ENCODE measurements around the gene ELFN2. TPM values are rescaled to one million over a fixed set of nuclear protein-coding genes. Genes with fewer than 3 reads are reported as not detected.

The ELFN2 gene
- polyA plus RNA-seq, 3 donors, result 0.01 TPM; not detected in 2

DNA sequence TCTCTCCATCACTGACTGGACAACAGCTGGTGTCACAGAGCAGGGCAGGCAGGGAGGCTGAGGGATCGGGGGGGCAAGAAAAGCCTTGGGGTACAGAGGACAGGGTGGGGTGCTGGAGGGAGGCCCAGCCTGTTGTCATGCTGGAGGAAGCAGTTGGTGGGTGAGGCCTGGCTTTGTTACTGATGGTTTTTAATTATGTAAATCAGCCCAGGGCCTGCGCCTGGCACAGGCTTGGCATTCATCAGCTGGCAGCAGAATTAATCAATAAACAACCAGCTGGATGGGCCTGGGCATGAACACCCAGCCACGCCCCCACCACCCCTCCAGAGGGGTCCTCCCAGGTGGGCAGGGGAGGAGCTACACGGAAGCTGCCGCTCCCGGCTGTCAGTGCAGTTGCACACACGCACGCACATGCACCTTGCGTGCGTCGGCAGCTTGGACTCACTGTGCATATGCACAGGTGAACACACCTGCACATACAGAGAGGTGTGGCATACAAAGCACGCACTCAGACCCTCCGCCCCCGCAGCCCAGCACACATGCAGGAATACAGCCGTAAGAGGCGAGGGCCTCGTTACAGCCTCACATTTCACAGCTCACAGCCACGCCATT, 21.3 kb upstream of the ELFN2 start:
- DNase-seq, result no peak
- H3K9ac ChIP-seq (ENCODE audit: insufficient read depth, low read length, poor library complexity, severe bottlenecking), result no peak overlapping the region
- 95% methylated on average over 17 of the region's 18 CpGs for WGBS (ENCODE audit: insufficient coverage)
- no peak for TF ChIP-seq CTCF (IDR thresholded peaks at IDR 0.05)
- Mint-ChIP-seq H3K4me3 (no peak overlapping the region), H3K9me3 (peaks cover 0 to 1% (median 0%) of the 10 kb centered on the region in 7 donors), H3K27me3 (ENCODE audit: low read depth in 3 of 3) (peaks cover 9 to 11% (median 11%) of the 10 kb centered on the region in 3 donors), H3K4me1 (peaks cover 20% of the 10 kb centered on the region), H3K36me3 (no peaks in the 10 kb centered on the region), H3K27ac (no peak overlapping the region)
- no peak overlapping the region for H2AFZ ChIP-seq (ENCODE audit: insufficient read depth, low read depth, low read length, poor library complexity, severe bottlenecking)
- peaks cover 24 to 30% of the 10 kb centered on the region in 2 donors for H3K4me1 ChIP-seq (ENCODE audit: control insufficient read depth in 1 of 2, insufficient read depth in 2 of 2, low read length in 2 of 2)
- intact Hi-C loops (cut with micrococcal nuclease), result no loop called here
- no peak overlapping the region for H3K27ac ChIP-seq (ENCODE audit: low read depth in 1 of 2, low read length in 2 of 2)
- H3K4me2 ChIP-seq (replicated peaks; ENCODE audit: extremely low read depth, low read length, poor library complexity, severe bottlenecking), result no peak overlapping the region
- no peaks in the 10 kb centered on the region for H3K9me3 ChIP-seq (replicated peaks in 1 of 2; ENCODE audit: control insufficient read depth in 1 of 2, insufficient read depth in 1 of 2, low read length in 2 of 2)
- no peaks in the 10 kb centered on the region for H3K36me3 ChIP-seq (replicated peaks in 1 of 2; ENCODE audit: control insufficient read depth in 1 of 2, insufficient read depth in 2 of 2, low read length in 2 of 2)
- H4K20me1 ChIP-seq (ENCODE audit: insufficient read depth, low read length), result no peaks in the 10 kb centered on the region
- no peaks in the 10 kb centered on the region for H3K27me3 ChIP-seq (ENCODE audit: control insufficient read depth in 2 of 2, insufficient read depth in 2 of 2, low read length in 2 of 2)
- H3K4me3 ChIP-seq (replicated peaks in 1 of 3; ENCODE audit: low read depth in 2 of 3, low read length in 3 of 3), result no peak overlapping the region
- H3K79me2 ChIP-seq (ENCODE audit: insufficient read depth, low read length), result no peaks in the 10 kb centered on the region

DNA sequence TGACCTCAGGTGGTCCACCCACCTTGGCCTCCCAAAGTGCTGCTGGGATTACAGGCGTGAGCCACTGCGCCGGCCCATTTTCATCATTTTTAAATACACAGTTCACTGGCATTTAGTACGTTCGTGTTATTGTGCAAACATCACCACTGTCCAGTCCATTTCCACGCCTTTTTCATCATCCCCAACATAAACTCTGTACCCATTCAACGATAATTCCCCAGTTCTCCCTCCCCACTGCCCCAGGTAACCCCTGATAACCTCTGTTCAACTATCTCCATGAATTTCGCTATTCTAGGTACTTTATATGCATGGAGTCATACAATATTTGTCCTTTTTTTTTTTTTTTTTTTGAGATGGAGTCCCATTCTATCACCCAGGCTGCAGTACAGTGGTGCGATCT, 18.2 kb upstream of the ELFN2 start:
- peaks cover 0 to 5% of the 10 kb centered on the region in 2 donors for H3K27me3 ChIP-seq (ENCODE audit: control insufficient read depth in 2 of 2, insufficient read depth in 2 of 2, low read length in 2 of 2)
- 81% methylated on average over 6 of the region's 9 CpGs for WGBS (ENCODE audit: insufficient coverage)

More for the DNA sequence above, 18.2 kb upstream of the ELFN2 start:
- no peaks in the 10 kb centered on the region for H4K20me1 ChIP-seq (ENCODE audit: insufficient read depth, low read length)
- no peak overlapping the region for H3K27ac ChIP-seq (ENCODE audit: low read depth in 1 of 2, low read length in 2 of 2)
- no peak for DNase-seq
- peaks cover 32 to 45% of the 10 kb centered on the region in 2 donors for H3K4me1 ChIP-seq (ENCODE audit: control insufficient read depth in 1 of 2, insufficient read depth in 2 of 2, low read length in 2 of 2)
- H3K27ac Mint-ChIP-seq, result no peak overlapping the region
- peaks cover 0 to 2% of the 10 kb centered on the region in 2 donors for H3K36me3 Mint-ChIP-seq
- H3K79me2 ChIP-seq (ENCODE audit: insufficient read depth, low read length), result no peaks in the 10 kb centered on the region
- H2AFZ ChIP-seq (ENCODE audit: insufficient read depth, low read depth, low read length, poor library complexity, severe bottlenecking), result no peak overlapping the region
- peaks cover 5 to 7% of the 10 kb centered on the region in 2 donors for H3K9me3 ChIP-seq (replicated peaks in 1 of 2; ENCODE audit: control insufficient read depth in 1 of 2, insufficient read depth in 1 of 2, low read length in 2 of 2)
- H3K4me3 Mint-ChIP-seq, result no peak overlapping the region
- intact Hi-C loops (cut with micrococcal nuclease), result no loop called here
- TF ChIP-seq CTCF (IDR thresholded peaks at IDR 0.05), result no peak
- no peak overlapping the region for H3K4me2 ChIP-seq (replicated peaks; ENCODE audit: extremely low read depth, low read length, poor library complexity, severe bottlenecking)
- no peak overlapping the region for H3K9ac ChIP-seq (ENCODE audit: insufficient read depth, low read length, poor library complexity, severe bottlenecking)
- peaks cover 3 to 12% (median 9%) of the 10 kb centered on the region in 7 donors for H3K9me3 Mint-ChIP-seq
- H3K36me3 ChIP-seq (replicated peaks in 1 of 2; ENCODE audit: control insufficient read depth in 1 of 2, insufficient read depth in 2 of 2, low read length in 2 of 2), result no peaks in the 10 kb centered on the region
- H3K4me3 ChIP-seq (replicated peaks in 1 of 3; ENCODE audit: low read depth in 2 of 3, low read length in 3 of 3), result no peak overlapping the region
- peaks cover 13 to 15% (median 14%) of the 10 kb centered on the region in 3 donors for H3K27me3 Mint-ChIP-seq (ENCODE audit: low read depth in 3 of 3)
- H3K4me1 Mint-ChIP-seq, result peaks cover 30% of the 10 kb centered on the region
